ENCODE measurements around the gene THSD4.

DNA sequence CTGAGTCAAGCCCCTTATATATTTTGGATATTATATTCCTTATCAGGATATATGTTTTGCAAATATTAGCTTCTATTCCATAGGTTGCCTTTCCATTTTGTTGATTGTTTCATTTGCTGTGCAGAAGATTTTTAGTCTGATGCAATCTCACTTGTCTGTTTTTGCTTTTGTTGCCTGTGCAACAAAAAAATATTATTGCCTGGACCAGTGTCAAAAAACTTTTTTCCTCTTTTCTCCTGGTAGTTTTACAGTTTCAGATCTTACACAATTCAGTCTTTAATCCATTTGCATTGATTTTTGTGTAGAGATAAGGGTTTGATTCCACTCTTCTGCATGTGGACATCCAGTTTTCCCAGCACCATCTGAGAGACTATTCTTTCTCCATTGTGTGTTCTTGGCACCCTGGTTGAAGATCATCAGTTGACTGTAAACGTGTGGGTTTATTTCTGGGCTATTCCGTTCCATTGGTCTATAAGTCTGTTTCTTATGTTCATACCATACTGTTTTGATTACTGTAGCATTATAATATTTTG lies 466.2 kb downstream of the THSD4 start:
- TF ChIP-seq YY1 (IDR thresholded peaks at IDR 0.05; ENCODE audit: insufficient read depth, insufficient read length) (no peak), ZNF274 (IDR thresholded peaks at IDR 0.05; ENCODE audit: low read depth, low read length) (no peak), SUZ12 (IDR thresholded peaks at IDR 0.05; ENCODE audit: extremely low read depth, insufficient read depth, insufficient read length) (no peak)

All from NT2/D1 (cell line).